ENCODE results near the gene MYRF. TPM values are rescaled to one million over a fixed set of nuclear protein-coding genes. Genes with fewer than 3 reads are reported as not detected.

The MYRF gene
- polyA plus RNA-seq, 10 donors = 0.48 to 2.2 (median 1.1) TPM

DNA sequence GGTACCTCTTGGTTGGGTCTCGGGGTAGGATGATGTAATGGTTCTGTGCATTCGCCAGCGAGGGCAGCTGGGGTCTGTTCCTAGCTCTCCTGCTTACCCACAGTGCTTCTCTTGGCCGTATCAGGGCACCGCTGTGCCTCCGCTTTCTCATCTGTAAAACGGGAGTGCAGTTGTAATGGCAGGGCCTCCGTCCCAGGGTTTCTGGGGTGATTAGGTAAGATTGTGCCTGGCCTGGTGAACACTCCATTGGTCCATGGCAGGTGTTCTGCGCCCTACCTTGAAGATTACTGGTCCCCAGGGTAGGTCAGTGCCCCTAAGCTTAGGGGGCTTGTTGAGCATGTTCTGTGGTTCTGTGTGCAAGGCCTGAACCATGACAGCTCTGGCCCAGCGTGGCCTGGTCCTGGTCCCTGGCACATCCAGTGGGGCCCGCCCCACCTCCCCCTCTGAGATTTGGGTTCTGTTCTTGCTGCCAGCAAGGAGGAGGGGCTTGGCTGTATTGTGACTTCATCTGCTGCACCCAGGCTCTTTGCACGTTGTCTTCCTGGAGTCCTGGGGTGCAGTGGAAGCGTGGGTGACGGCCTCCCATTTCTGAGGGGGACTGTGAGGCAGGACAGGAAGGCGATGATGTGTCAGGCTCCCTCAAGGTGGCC lies 4.9 kb downstream of the MYRF start:
- no peak for DNase-seq

DNA sequence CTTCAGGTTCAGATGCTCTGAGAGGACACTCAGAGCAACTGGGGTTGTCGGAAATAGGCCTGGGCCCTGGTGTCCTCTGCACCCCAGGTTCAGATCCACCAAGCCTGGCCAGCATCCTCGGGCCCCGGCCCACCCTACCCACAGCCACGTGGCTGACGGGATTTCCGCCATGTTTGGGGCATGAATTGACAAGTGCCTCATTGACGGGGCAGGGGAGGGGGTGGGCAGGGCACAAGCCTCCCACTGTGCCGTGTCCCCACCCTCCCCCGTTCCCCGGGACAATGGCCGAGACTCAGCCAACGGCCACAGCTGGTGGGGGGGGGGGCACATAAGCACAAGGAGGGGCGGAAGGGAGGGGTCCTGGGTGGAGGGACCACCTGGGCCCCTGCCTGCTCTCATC lies 8.5 kb downstream of the MYRF start:
- no peak for DNase-seq

DNA sequence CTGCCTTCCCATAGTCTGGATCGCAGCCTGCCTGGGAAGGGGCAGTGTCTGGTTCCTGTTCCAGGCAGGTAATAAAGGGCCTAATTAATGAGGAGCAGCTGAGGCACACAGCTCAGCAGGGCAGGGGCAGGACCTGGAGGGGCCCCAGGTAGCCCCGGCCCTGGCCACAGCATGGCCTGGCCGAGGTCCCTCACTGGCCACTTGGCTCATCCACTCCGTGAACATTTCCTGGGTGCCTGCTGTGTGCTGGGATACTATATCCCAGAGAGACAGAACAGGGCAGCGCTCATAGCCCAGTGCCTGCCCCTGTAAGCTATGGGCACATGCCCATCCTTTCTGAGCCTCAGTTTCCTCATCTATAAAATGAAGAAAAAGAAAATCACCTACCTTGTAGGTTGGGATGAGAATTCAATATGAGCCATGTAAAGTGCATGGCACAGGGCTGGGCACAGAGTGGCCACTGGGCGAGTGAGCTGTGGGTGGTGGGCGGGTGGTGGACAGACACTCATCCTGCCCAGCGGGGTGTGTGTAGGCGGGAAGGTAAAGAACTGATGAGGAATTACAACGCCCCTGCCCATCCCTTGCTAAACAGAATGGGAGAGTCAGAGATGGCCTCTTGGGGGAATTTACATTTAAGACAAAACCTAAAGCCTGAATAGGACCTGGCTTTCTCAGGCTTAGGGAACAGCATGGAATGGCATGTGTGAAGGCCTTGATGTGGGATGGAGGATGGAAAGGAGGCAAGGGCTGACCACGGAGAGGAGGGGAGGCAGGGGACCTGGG lies 9.2 kb downstream of the MYRF start:
- no peak for DNase-seq

DNA sequence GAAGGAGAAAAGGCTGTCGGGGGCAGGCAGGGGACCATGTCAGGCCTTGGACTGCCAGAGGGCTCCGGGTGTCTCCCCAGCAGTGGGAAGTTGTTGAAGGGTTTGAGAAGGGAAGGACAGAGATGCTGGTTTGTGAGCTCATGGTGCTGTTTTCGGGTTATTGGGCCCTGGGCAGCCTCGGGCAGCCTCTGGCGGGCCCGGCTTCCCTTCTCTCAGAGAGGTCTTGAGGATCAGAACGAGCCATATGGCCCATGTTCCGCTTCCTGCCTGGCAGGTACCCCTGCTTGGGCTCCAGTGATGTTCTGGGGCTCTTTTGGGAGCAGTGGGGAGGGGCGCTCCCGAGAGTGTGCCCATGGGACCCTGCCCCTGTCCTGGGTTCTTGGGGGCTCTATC lies 9.8 kb downstream of the MYRF start:
- DNase-seq = no peak

GRCh38 chr11:61762798-61763197 lies 10.4 kb downstream of the MYRF start:
- peak in 1 of 3 donors; percentile 54 for DNase-seq

GRCh38 chr11:61763930-61764605 lies 11.6 kb downstream of the MYRF start:
- DNase-seq = no peak

DNA sequence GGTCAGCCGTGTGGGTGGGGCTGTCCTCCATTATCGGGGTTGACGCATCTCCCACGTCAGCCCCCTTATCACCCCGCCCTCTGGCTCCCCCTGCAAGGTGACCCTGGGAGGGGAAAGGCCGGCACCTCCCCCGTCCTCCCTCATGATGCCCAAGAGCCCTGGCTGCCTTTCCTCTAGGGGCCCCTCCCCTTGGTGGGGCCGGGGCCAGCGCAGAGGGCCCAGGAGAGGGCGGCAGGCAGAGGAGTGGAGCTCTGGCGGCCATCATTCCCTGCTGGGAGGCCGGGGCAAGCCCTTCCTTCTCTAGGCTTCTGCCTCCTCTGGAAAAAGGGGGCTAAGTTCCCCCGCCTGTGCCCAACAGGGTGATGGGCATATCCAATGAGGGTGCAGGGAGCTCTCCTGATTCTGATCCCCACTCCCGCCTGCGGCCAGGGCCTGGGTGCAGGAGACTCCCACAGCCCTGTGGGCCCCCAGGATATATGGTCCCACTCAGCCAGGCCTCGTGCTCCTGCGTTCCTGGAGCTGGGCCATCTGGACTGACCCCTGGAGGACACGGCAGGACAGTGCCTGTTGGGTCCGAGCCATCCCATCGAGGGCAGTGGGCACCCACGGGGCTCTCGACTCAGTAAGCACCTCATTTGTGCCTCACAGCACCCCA lies 12.3 kb downstream of the MYRF start:
- DNase-seq = no peak

DNA sequence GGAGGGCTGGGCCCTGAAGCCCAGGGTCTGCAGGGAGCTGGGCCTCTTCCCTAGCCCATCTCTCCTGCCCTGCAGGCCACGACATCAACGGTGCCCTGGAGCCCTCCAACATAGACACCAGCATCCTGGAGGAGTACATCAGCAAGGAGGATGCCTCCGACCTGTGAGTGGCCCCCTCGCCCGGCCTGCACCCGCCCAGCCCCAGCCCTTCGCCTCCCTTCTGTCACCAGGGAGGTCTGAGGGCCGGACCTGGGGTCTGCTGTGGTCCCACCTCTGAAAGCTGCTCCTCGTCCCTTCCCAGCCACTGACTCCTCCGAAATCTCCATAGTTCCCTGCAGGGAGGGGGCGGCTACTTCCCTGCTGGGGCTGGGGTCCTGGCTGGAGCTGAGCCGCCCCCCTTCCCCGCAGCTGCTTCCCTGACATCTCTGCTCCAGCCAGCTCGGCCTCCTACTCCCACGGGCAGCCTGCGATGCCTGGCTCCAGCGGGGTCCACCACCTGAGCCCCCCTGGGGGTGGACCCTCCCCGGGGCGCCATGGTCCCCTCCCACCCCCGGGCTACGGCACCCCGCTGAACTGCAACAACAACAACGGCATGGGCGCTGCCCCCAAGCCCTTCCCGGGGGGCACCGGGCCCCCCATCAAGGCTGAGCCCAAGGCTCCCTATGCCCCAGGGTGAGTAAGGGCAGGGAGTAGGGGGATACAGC lies 13.3 kb downstream of the MYRF start:
- no peak for DNase-seq

- DNase-seq = no peak
Measured at GRCh38 chr11:61766353-61766841, 14.0 kb downstream of the MYRF start.

DNA sequence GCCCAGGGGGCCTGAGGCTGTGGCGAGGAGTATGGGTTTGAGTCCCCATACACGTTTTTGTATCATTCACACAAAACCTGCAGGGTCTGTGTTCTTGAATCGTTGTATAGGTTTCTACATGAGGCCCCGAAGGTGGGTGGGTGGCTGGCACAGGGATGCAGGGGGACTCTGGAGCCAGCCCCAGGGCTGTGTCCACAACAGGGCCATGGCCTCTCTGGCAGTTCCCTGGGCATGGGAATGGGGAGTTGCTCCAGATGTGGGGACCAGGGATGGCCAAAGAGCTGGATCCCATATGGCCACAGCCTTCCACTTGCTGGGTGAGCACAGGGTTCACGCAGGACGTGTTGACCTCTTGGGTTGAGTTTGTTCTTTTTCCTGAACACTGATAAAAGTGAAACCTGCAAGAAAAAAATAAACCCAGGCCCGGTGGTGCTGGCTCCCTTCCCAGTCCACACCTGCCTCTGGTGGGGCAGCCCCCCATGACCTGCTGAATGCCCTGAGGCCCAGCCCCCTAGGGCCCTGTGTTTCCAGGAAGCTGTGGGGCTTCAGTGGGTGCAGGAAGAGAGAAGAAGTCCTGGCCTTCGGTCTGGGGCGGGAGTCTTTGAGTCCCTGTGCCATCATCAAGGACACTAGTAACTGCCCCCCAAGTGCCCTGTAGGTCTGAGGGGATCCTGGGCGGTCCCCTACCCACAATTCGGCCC lies 16.1 kb downstream of the MYRF start:
- no peak for DNase-seq

DNA sequence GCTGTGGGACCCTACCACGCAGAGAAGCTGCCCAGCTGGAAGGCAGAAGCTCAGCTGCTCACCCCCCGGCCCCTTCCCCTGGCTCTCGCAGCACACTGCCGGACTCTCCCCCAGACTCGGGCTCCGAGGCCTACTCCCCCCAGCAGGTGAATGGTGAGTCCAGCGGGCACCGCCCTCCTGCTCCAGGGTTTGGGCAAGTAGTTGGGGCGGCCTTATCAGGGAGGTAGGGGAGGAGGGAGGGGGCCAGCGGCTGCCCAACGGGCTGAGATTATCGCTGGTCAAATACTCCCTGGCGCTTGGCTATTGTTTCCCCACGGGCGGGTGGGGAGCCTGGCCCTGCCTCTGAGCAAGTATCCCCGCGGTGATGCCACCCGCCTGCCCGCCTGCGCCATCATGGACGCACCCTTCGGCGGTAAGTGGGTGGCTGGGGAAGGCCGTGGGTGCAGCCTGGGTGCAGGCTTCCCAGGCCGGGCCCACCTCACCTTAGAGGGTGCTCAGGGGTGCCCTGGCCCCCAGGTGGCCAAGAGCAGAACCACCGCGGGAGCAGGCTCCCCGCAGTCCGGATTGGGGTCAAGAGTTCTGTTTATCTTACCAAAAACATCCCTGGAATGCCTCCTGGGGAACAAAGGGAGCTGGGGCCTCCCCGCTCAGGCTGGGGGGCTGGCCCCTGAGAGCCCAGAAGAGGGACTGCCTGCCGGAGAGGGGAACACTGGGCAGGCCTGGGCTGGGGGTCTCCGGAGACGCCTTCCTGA lies 16.9 kb downstream of the MYRF start:
- no peak for DNase-seq

- DNase-seq = no peak
Measured at GRCh38 chr11:61769946-61770683, 17.7 kb downstream of the MYRF start.

GRCh38 chr11:61771195-61771894 lies 18.9 kb downstream of the MYRF start:
- no peak for DNase-seq

DNA sequence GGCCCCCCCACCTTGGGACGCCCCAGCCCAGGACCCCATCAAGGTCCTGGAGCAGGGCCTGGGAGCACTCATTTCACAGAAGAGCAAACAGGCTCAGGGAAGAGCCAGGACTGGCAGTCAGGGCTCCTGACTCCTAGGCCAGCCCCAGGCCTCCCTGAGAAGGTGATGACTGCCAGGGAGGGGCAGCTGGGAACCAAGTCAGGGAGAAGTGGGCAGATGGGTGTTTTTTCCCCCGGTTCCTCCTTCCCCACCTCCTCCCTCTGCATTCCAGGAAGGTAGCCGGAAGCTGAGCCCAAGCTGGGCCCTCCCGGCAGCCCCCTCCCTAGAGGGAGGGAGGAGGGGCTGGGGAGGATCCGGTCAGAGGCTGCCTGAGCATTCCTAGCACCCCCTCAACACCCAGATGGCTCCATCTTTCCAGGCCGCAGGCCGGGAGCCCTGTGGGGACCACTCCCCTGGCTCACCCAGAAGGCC lies 19.6 kb downstream of the MYRF start:
- no peak for DNase-seq

DNA sequence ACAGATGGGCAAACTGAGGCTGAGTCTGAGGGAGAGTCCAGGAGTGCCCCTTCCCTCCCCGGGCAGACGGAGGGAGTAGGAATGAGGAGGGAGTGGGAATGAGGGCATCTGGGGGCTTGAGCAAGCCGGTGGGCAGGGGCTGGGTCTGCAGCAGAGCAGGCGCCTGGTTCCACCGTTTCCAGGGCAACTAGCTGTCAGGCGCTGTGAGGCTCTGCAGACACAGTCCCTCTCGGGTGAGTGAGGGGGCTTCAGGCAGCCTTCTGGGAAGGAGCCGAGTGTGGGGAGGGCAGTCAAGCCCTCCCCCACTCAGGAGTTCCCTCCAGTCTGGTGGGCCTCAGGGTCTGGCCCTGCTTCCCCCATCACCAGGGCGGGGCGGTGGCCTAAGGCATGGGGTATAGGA lies 20.9 kb downstream of the MYRF start:
- no peak for DNase-seq

GRCh38 chr11:61773809-61774208 lies 21.4 kb downstream of the MYRF start:
- no peak for DNase-seq

- no peak for DNase-seq
Measured at GRCh38 chr11:61774411-61774810, 22.0 kb downstream of the MYRF start.

- no peak for DNase-seq
Measured at GRCh38 chr11:61775106-61775505, 22.7 kb downstream of the MYRF start.
